Left kidney (tissue), 2 donors: ENCODE results near the gene JARID2. TPM values are rescaled to one million over a fixed set of nuclear protein-coding genes. Genes with fewer than 3 reads are reported as not detected.

Experiments used
- DNase-seq: peaks from one replicate; pipeline ENCODE4 v3.0.0-alpha.2; 2013
- polyA plus RNA-seq: library from polyadenylated mRNA; unstranded; fragments of 120-200 nt; gene quantifications from one replicate; pipeline ENCODE4 v1.2.1, GENCODE V29; 2013; ENCODE audit not compliant: insufficient read length

Gene JARID2
- polyA plus RNA-seq, 1 donor, result 28.4 TPM

GRCh38 chr6:15264902-15265761, 19.3 kb downstream of the JARID2 start:
- DNase-seq, result no peak

GRCh38 chr6:15265787-15266186, 19.9 kb downstream of the JARID2 start:
- DNase-seq, result no peak

GRCh38 chr6:15266423-15266996, 20.6 kb downstream of the JARID2 start:
- no peak for DNase-seq

- no peak for DNase-seq
Observed at GRCh38 chr6:15267221-15267620, 21.4 kb downstream of the JARID2 start.

GRCh38 chr6:15268137-15268908, 22.5 kb downstream of the JARID2 start:
- no peak for DNase-seq

GRCh38 chr6:15269011-15269410, 23.1 kb downstream of the JARID2 start:
- DNase-seq, result no peak

- DNase-seq, result no peak
Observed at GRCh38 chr6:15269619-15270018, 23.8 kb downstream of the JARID2 start.

GRCh38 chr6:15270402-15270801, 24.5 kb downstream of the JARID2 start:
- no peak for DNase-seq

- DNase-seq, result no peak
Observed at GRCh38 chr6:15272562-15272961, 26.7 kb downstream of the JARID2 start.

- no peak for DNase-seq
Observed at GRCh38 chr6:15274692-15275387, 29.0 kb downstream of the JARID2 start.

GRCh38 chr6:15276036-15276985, 30.4 kb downstream of the JARID2 start:
- no peak for DNase-seq

GRCh38 chr6:15279047-15279661, 33.3 kb downstream of the JARID2 start:
- DNase-seq, result no peak

GRCh38 chr6:15280028-15280427, 34.2 kb downstream of the JARID2 start:
- DNase-seq, result no peak

GRCh38 chr6:15280961-15281360, 35.1 kb downstream of the JARID2 start:
- no peak for DNase-seq

- no peak for DNase-seq
Observed at GRCh38 chr6:15282334-15282733, 36.5 kb downstream of the JARID2 start.

- DNase-seq, result no peak
Observed at GRCh38 chr6:15283986-15284361, 38.1 kb downstream of the JARID2 start.

- DNase-seq, result no peak
Observed at GRCh38 chr6:15284743-15285142, 38.9 kb downstream of the JARID2 start.

GRCh38 chr6:15285682-15286294, 39.9 kb downstream of the JARID2 start:
- no peak for DNase-seq

GRCh38 chr6:15287670-15288375, 42.0 kb downstream of the JARID2 start:
- DNase-seq, result no peak

- no peak for DNase-seq
Observed at GRCh38 chr6:15288856-15289255, 43.0 kb downstream of the JARID2 start.
